DOHH2 (cell line): ENCODE results near the gene ZNF491.

Source experiments
- H3F3A ChIP-seq: fragments of 200-600 bp; sonication (generic), shearing (Covaris generic); 2 replicates; pipeline ENCODE4 v1.6.0; 2016; ENCODE audit warnings: antibody characterized with exemption, mild to moderate bottlenecking; ENCODE audit not compliant: control insufficient read depth, insufficient read depth
- H3K27ac ChIP-seq: fragments of 200-600 bp; sonication (generic); 2 replicates; pipeline ENCODE4 v1.5.1; 2014; ENCODE audit warnings: low read depth, mild to moderate bottlenecking, low read length, moderate library complexity
- H3K27me3 ChIP-seq: fragments of 200-600 bp; sonication (generic); 2 replicates; pipeline ENCODE4 v1.6.1; 2014; ENCODE audit warnings: mild to moderate bottlenecking, low read length, mixed read lengths; ENCODE audit not compliant: control insufficient read depth
- H3K36me3 ChIP-seq: fragments of 200-600 bp; sonication (generic); 2 replicates; pipeline ENCODE4 v1.6.1; 2014; ENCODE audit warnings: mild to moderate bottlenecking, low read length, moderate library complexity, mixed read lengths; ENCODE audit not compliant: control insufficient read depth
- H3K4me1 ChIP-seq: fragments of 200-600 bp; sonication (generic); 2 replicates; pipeline ENCODE4 v1.6.1; 2014; ENCODE audit warnings: mild to moderate bottlenecking, low read length, mixed read lengths; ENCODE audit not compliant: control insufficient read depth
- H3K4me2 ChIP-seq: fragments of 200-600 bp; sonication (generic); 2 replicates; pipeline ENCODE4 v1.6.0; 2014; ENCODE audit warnings: mild to moderate bottlenecking, low read length, moderate library complexity
- H3K4me3 ChIP-seq: fragments of 200-600 bp; sonication (generic); 2 replicates; pipeline ENCODE4 v1.5.1; 2014; ENCODE audit warnings: mild to moderate bottlenecking, low read length, mixed read lengths
- H3K79me2 ChIP-seq: fragments of 200-600 bp; sonication (generic); 2 replicates; pipeline ENCODE4 v1.6.1; 2014; ENCODE audit warnings: mild to moderate bottlenecking, low read length, mixed read lengths; ENCODE audit not compliant: control insufficient read depth
- H3K9me2 ChIP-seq: fragments of 200-600 bp; sonication (generic); replicated peaks from 2 replicates; pipeline ENCODE4 v1.6.1; 2014; ENCODE audit warnings: mild to moderate bottlenecking, low read length, mixed read lengths; ENCODE audit not compliant: control insufficient read depth
- H3K9me3 ChIP-seq: fragments of 200-600 bp; sonication (generic); 2 replicates; pipeline ENCODE4 v1.6.1; 2014; ENCODE audit warnings: antibody characterized with exemption, low read length, mixed read lengths; ENCODE audit not compliant: control insufficient read depth, insufficient read depth
- H4K20me1 ChIP-seq: fragments of 200-600 bp; sonication (generic); 2 replicates; pipeline ENCODE4 v1.6.0; 2014; ENCODE audit warnings: low read depth, mild to moderate bottlenecking, antibody characterized with exemption, low read length, moderate library complexity; ENCODE audit not compliant: control insufficient read depth, insufficient read depth
- EZH2phosphoT487 ChIP-seq: fragments of 200-600 bp; sonication (generic); IDR thresholded peaks from 2 replicates; pipeline ENCODE4 v1.6.1; 2017; ENCODE audit warnings: borderline replicate concordance, mild to moderate bottlenecking, antibody characterized with exemption, low read length, moderate library complexity, mixed read lengths
- TF ChIP-seq, protein P1 (sequence below): fragments of 200-600 bp; sonication (generic); IDR thresholded peaks from one replicate; pipeline ENCODE4 v1.5.1; 2014; ENCODE audit warnings: antibody characterized with exemption, mild to moderate bottlenecking, low read depth, low read length; ENCODE audit not compliant: poor library complexity, severe bottlenecking

ZNF491 gene

DNA sequence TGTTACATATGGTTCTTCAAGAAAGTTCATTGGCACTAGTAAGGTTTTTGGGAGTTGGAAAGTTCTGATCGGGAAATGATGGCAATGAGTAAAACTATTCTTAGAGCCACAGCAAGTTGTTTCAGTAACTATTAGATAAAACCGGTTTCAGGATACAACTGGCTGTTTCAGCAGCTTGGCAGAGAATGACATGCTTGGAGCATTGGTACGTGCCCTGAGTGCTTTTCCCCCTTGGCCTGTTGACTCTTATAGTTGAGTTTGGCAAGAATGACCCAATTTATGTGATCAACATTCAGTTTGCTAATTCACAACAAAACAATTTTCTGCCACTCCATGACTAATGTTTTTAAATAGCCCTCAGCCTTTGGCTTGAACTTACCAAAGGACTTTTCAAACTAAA, 10.8 kb upstream of the ZNF491 start:
- Histone ChIP-seq H3F3A (no peaks in the 10 kb centered on the region), H3K79me2 (no peaks in the 10 kb centered on the region), H3K27ac (no peak overlapping the region), H3K27me3 (no peaks in the 10 kb centered on the region), H3K36me3 (peaks cover 17% of the 10 kb centered on the region), H3K4me2 (no peak overlapping the region), H4K20me1 (no peaks in the 10 kb centered on the region), H3K9me3 (peaks cover 23% of the 10 kb centered on the region), H3K9me2 (no peaks in the 10 kb centered on the region), H3K4me3 (no peak overlapping the region), H3K4me1 (no peaks in the 10 kb centered on the region)
- TF ChIP-seq, protein P1, sequence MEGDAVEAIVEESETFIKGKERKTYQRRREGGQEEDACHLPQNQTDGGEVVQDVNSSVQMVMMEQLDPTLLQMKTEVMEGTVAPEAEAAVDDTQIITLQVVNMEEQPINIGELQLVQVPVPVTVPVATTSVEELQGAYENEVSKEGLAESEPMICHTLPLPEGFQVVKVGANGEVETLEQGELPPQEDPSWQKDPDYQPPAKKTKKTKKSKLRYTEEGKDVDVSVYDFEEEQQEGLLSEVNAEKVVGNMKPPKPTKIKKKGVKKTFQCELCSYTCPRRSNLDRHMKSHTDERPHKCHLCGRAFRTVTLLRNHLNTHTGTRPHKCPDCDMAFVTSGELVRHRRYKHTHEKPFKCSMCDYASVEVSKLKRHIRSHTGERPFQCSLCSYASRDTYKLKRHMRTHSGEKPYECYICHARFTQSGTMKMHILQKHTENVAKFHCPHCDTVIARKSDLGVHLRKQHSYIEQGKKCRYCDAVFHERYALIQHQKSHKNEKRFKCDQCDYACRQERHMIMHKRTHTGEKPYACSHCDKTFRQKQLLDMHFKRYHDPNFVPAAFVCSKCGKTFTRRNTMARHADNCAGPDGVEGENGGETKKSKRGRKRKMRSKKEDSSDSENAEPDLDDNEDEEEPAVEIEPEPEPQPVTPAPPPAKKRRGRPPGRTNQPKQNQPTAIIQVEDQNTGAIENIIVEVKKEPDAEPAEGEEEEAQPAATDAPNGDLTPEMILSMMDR: no peak
- no peak for TF ChIP-seq EZH2phosphoT487

DNA sequence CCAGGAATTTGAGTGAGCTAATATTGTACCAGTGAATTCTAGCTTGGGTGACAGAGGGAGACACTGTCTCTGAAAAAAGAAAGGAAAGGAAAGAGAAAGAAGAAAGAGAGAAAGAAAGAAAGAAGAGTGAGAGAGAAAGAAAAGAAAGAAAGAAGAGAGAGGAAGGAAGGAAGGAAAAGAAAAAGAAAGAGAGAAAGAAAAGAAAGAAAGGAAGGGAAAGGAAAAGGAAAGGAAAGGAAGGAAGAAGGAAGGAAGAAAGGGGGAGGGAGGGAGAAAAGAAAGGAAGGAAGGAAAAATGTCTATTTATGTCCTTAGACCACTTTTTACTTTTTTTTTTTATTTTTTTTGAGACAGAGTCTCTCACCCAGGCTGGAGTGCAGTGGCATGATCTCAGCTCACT, 5.4 kb upstream of the ZNF491 start:
- H3K27me3 ChIP-seq: no peaks in the 10 kb centered on the region
- H3K9me2 ChIP-seq: no peaks in the 10 kb centered on the region
- H3K9me3 ChIP-seq: peaks cover 6% of the 10 kb centered on the region; the same call in 1 of the 2 replicates
- H3K79me2 ChIP-seq: no peaks in the 10 kb centered on the region
- H3F3A ChIP-seq: 0 out of 2 replicates have a peak, but pooled peaks cover 4% of the 10 kb centered on the region
- H3K36me3 ChIP-seq: no peaks in the 10 kb centered on the region
- no peak overlapping the region for H3K4me3 ChIP-seq
- no peak overlapping the region for H3K27ac ChIP-seq
- H3K4me1 ChIP-seq: peaks cover 18% of the 10 kb centered on the region
- H4K20me1 ChIP-seq: no peaks in the 10 kb centered on the region
- no peak for TF ChIP-seq EZH2phosphoT487
- TF ChIP-seq, protein P1: no peak
- H3K4me2 ChIP-seq: no peak overlapping the region

DNA sequence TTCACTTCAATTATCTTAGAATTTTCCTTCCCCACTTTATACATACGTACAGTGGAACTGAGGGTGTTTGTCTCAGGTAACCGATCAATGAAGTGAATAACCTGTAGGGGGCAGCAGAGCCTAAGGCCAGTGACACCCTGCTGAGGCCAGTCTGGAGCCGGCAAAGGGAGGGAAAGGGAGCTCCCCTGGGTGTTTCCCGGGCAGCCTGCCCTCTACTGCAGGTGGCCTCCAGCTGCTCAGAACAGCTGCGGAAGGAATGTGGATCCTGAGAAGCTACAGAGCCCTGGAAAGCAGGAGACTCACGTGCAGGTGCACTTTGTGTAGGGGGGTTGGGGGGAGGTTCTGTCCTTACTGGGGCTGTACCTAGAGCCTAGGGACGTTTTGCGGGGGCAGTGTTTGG, 832 bp upstream of the ZNF491 start:
- H3K36me3 ChIP-seq: no peaks in the 10 kb centered on the region
- H3K4me3 ChIP-seq: peak overlapping the region; percentile 91
- no peaks in the 10 kb centered on the region for H3K9me3 ChIP-seq
- H3K9me2 ChIP-seq: no peaks in the 10 kb centered on the region
- 0 out of 2 replicates have a peak overlapping the region, but pooled peaks have one; percentile 4 for H3K27ac ChIP-seq
- H3K79me2 ChIP-seq: no peaks in the 10 kb centered on the region
- H4K20me1 ChIP-seq: no peaks in the 10 kb centered on the region
- peak overlapping the region; percentile 97 for H3K4me2 ChIP-seq
- H3K4me1 ChIP-seq: peaks cover 27% of the 10 kb centered on the region
- H3K27me3 ChIP-seq: no peaks in the 10 kb centered on the region
- TF ChIP-seq, protein P1: peak; percentile 90
- no peak for TF ChIP-seq EZH2phosphoT487
- 0 out of 2 replicates have a peak, but pooled peaks cover 4% of the 10 kb centered on the region for H3F3A ChIP-seq
